MM.1S (cell line): ENCODE measurements around the gene PPP6R2.

Experiments
- CTCF ChIP-seq: fragments of 300-600 bp; sonication (generic); IDR thresholded peaks from 2 replicates; pipeline ENCODE4 v1.5.1; 2016; ENCODE audit warnings: antibody characterized with exemption, low read length, mixed read lengths
- EZH2 ChIP-seq: fragments of 300-600 bp; sonication (generic); optimal IDR thresholded peaks from 2 replicates; pipeline ENCODE3; 2017; ENCODE audit warnings: low read depth, mild to moderate bottlenecking, antibody characterized with exemption, low read length, mixed read lengths
- EZH2phosphoT487 ChIP-seq: fragments of 300-600 bp; sonication (generic); IDR thresholded peaks from 2 replicates; pipeline ENCODE4 v1.6.1; 2018; ENCODE audit warnings: antibody characterized with exemption, low read length

- TF ChIP-seq CTCF: no peak
- TF ChIP-seq EZH2: no peak
- no peak for TF ChIP-seq EZH2phosphoT487
These were observed 103.8 kb downstream of the PPP6R2 start for GRCh38 chr22:50446708-50447575.
